GM19467 (cell line): Measurements from ENCODE around the gene AQP6.

Experiments used
- ATAC-seq: cut with Tn5 transposase; IDR thresholded peaks from one replicate; pipeline ENCODE4 v1.9.1; 2021; ENCODE audit warnings: mild to moderate bottlenecking, moderate library complexity; ENCODE audit not compliant: unreplicated experiment

AQP6 gene

DNA sequence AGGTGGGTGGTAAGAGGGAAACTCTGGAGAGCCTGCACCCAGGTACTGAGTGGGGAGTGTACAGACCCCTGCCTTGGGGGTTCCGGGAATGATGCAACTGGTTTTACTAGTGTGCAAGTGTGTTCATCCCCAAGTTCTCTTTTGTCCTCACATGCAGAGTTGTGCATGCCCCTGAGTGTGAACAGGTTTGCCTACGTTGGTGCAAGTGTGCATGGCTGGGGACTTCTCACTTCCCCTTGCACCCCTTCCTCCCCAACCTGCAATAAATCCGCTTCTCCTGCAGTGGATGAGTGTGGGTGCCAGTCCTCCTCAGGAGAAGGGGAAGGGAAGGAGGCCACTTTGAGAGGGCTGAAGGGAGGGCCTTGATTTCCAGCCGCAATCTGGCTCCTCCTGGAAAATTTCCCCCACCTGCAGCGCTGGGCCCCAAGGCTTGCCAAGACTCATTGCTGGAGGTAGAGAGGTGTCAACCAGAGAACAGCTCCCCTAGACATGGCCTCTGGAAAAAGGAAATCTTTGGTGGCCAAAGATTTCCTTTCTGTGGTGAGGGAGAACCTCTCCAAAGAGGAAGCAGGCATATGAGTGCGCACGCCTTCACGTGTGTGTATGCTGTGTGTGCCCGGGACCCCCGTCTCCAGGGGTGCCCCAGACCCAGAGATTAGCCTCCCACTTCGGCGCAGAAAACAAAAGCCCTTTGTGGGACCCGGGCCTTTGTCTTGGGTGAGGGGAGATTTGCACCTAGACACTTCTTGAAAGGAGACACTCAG lies 16.7 kb upstream of the AQP6 start:
- no peak for ATAC-seq

DNA sequence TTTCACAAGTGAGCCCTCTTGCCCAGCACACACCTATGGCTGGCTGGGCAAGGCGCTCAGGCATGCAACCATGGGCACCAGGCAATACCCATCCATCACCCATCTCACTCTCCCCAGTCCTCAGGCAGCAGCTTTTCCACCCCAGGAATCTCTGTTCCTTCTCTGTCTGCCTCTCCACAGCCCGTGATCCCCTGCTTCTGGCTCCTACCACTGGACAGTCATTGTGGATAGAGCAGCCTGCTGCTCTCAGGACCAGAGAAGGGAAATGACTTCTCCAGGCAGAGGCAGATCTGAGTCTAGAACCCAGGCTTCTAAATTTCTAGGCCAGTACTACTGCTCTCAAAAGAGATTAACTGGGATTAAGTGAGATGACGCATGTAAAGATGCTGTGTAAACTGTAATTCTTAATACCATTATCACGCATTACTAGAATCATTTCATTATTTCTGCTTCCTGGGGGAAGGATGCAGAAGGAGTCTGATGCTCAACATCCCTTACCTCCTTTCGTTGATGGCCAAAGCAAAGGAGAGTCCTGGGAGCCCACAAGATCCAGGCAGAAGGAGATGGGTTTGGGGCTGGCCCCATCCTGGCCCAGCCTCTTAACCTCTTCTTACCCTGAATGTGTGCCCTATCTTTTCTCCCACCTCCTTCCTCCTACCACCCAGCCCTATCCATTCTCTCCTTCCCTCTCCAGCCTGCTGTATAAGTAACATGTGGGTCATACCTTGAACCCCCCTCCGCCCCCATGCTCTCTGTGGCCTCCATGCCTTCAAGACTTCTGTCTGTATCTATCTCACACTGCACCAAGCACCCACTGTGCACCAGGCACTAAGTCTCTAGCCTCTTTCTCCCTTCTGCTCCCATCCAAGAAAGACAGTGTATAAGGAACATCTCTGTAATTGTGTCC lies 15.8 kb upstream of the AQP6 start:
- ATAC-seq, result no peak

DNA sequence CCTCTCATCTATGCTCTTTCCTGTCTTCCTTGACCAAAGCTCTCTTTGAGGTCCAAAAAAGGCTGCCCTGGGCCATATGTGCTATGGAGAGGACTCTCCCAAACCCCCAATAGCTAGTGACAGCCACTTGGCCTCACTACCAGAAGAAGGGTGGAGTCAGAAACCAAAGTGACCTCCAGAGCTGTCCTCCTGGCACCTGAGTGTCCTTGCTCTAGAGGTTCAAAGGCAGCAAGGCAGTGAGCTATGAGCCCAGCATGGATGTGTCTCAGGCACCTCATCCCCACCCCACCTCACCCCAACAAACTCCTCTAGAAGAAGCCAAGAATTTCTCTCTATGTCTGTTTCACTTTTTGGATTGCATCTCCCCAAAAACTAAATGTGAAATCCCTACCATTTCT lies 15.2 kb upstream of the AQP6 start:
- no peak for ATAC-seq

DNA sequence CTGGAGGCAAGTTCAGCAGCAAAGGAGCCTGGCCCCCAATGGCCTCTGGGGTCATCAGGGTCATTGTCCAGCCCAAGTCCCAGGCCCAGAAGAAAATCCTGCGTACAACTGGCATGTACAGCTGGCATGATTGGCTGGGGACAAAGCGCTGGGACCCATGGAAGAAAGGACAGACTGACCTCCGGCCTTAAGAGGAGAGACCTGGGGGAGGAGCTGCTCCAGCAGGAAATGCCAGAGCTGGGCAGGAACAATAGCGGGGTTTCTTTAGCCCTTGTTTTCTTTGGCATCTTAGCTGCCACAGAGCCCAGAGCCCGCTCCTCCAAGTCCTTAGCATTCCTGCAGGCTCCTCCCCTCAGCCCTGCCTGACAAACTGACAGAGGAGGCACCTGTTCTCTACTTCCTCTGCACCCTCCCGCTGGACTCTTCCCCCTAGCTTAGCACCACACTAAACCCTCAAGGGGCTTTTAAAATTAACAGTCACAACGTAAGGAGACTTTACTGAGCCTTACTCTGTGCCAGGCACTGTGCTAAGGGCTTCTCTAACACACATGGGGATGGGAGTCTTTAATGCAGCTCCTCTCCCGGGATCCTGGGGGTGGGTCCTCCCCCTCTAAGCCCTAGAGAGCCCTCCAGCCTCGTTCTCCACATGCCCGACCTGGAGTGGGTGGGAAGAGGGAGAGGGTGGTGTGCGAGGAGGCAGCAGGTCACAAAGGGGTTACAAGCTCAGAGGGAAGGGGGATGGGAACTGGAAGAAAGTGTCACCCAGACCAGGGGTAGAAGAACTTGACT lies 12.9 kb upstream of the AQP6 start:
- no peak for ATAC-seq

DNA sequence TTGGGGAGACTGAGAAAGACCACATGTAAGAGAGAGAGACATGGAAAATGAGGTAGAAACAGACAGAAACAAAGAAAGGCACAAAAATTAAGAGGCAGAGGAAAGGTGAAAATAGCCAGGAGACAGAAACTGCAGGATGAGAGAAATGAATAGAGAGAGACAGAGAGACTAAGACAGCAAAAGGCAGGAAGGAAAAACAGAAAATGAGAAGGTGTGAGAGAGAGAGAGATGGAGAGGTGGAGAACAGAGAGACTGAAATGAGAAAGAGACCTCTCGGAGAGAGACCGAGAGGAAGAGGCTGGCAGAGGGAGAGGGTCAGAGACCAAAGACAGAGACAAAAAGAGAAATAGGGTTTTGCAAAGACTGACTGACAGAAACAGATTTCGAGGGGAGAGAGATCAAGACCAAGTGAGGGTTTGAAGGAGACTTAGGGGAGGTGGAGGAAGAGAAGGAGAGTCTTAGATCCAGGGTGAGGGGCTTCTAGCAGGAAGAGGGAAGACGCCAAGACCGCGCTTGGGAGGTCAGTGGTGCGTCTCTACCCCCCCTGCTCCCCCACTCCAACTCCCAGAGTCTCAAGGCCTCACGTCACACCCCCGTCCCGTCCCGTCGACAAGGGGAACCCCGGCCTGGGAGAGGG lies 12.2 kb upstream of the AQP6 start:
- no peak for ATAC-seq

DNA sequence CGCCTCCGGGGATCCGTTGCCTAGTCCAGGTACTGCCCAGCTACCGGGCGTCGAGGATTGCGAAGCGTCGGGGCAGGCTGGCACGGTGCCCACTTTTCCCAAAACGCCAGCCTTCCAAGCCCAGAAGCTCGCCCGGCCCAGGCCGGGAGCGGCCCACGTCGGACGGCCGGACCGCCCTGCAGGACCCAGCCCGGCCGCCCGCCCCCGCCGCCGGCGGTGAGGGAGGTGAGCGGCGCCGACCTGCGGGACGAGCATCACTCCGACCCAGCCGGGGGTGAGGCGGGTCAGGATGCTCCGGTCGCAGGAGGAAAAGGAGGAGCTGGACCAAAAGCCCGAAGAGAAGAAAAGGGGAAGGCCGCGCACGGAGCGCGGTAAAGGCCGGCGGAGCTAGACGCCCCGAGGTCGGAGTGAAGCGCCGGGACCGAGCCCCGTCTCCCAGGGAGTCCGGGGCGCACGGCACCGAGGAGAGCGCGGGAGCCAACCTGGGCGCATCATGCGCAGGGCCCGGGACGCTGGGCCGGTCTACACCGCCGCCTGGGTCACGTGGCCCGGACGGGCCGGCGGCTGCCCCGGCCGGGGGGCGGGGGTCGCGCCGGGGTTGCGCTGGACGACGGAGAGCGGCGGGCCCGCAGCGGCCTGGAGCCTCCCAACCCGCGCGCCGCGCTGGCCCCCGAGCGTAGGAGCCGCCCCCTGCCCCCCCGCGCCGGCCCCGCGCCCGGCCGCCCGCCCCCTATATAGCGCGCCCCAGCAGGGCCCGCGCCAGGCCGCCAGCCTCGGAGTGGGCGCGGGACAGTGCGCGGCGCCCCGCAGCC lies 11.4 kb upstream of the AQP6 start, which contains the start of gene AQP5:
Gene AQP5 (plus strand): TSS at position 762 of the 812 bp plus-strand sequence. CDS start 146 bp downstream, outside the sequence.
- no peak for ATAC-seq

DNA sequence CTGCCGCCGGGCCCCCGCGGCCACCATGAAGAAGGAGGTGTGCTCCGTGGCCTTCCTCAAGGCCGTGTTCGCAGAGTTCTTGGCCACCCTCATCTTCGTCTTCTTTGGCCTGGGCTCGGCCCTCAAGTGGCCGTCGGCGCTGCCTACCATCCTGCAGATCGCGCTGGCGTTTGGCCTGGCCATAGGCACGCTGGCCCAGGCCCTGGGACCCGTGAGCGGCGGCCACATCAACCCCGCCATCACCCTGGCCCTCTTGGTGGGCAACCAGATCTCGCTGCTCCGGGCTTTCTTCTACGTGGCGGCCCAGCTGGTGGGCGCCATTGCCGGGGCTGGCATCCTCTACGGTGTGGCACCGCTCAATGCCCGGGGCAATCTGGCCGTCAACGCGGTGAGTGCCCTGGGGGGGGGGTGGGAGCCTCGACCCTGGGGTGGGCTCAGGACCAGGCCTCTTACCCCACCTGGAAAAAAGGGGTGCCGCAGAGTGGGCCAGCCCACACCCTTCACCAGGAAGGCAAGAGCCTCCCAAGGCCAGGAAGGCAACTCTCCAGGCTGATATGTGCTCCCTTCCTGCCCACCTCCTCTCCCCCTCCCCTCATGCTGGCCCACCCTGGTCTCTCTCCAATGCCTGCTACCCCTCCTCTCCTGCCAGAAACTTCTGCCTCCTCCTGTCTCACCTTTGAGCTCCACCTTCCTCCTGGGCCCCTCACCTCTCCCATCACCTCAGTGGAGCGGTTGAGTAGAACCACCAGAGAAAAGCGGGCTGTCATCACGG lies 10.6 kb upstream of the AQP6 start:
- ATAC-seq, result no peak

DNA sequence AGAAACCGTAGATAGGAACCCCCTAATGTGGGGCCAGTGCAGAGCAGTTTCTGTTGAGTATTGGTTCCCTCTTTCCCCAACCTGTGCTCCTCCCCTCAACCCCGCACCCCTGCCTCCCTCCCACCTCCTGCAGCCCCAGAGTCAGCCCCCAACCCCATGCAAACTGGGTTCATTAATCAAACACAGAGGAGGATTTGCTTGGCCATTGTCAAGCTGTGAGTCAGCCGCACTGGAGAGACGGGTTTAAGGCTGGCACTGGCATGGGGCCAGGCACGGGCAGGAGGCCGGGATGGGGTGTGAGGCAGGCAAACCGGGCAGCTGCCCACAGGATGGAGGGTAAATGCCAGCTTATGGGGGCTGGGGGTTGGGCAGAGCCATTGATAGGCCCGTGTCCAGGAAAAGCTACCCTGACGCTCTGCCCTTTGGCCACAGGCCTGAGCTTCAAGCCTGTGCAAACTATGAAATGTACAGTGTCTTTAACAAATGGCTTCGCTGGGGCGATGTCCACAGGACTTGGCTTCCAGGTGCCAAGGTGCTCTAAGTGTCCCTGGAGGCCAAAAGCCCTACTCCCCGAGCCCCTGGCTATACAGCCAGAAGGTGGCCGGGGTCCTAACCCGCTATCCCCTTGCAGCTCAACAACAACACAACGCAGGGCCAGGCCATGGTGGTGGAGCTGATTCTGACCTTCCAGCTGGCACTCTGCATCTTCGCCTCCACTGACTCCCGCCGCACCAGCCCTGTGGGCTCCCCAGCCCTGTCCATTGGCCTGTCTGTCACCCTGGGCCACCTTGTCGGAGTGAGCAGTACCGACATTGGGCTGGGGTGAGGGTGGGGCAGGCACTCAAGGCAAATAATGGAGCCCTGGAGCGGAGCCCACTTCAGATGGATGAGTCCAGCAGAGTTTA lies 9.6 kb upstream of the AQP6 start:
- no peak for ATAC-seq

DNA sequence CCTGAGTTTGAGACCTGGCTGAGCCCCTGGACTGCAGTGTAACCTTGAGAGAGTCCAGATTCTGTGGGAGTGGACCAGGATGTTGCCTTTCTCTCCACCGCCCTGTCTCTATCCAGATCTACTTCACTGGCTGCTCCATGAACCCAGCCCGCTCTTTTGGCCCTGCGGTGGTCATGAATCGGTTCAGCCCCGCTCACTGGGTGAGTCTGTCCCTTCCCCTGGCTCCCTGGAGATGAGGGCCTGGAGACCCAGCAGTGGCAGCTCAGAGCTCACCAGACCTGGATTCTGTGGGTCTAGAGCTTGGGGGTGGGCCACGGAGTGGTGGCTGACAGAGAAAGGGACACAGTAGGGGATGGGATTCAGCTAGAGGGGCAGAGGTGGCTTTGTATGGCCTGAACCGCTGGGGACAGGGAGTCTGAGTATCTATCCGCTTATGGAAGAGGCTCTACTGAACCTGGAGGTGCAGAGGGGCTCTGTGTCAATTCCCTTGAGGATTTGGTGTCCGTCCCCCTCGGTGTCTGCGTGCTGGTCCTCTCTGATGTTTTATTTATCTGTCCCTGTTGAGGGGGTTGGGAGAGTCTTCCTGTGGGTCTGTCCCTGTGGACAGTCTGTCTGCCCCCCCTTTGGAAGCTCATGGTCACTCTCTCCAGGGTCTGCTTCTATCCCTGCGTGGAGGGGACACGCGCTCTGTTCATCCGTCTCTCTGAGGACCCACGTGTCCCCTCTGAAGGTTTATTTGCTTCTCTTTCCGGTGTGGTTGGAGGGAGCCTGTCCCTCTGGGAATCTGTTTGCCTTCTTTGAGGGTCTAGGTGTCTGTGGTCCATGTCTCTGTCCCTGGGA lies 8.6 kb upstream of the AQP6 start:
- no peak for ATAC-seq

DNA sequence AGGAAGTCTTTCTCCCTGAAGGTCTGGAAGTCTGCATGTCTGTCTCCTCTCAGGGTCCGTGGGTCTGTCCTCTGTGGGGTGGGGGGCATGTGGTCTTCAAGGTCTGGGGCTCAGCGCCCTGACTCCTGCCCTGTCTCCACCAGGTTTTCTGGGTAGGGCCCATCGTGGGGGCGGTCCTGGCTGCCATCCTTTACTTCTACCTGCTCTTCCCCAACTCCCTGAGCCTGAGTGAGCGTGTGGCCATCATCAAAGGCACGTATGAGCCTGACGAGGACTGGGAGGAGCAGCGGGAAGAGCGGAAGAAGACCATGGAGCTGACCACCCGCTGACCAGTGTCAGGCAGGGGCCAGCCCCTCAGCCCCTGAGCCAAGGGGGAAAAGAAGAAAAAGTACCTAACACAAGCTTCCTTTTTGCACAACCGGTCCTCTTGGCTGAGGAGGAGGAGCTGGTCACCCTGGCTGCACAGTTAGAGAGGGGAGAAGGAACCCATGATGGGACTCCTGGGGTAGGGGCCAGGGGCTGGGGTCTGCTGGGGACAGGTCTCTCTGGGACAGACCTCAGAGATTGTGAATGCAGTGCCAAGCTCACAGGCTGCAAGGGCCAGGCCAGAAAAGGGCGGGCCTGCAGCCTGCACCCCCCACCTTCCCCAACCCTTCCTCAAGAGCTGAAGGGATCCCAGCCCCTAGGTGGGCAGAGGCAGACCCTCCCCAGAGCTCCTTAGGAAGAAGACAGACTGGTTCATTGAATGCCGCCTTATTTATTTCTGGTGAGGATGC lies 7.7 kb upstream of the AQP6 start:
- ATAC-seq, result no peak

DNA sequence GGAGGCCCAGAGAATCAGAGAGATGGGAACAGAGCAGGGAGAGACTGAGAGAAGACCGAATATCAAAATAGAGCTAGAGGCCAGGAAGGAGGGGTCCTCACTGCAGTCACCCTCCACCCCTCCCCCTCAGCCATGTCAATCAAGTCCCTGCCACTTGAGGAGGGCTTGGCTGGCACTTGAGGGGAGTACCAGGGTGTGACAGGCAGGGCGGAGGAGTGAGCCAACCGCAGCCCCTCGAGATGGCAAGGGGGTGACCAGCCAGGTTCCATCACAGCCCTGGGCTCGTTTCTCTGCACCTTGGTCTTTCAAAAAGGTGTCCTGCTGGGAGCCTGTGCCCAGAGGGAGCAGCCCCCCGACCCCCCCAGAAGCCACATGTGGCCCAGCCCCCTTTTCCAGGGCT lies 6.9 kb upstream of the AQP6 start:
- no peak for ATAC-seq

DNA sequence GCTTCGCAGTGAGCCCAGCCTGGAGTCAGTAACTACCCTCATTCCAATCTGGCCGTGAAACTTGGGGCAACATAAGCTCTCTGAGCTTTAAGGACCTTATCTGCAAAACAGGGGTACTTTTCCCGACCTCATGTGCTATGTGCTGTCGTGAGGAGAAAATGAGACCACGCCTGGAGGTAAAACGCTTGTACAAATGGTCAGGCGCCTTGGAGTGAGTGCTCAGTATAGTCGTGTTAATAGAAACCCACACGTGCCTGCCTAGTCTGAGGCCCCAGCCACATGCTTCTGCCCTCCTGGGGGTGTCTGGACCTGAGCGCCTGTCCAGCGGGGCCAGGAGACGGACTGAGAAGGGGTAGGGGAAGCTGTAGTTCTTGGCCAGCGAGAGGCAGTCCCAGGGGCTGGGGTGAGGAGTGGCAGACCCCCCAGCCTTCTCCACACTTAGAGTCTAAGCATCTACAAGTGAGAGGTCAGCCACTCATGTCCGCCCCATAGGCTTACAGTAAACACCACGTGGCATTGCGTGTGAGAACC lies 6.2 kb upstream of the AQP6 start:
- peak; percentile 5 for ATAC-seq

DNA sequence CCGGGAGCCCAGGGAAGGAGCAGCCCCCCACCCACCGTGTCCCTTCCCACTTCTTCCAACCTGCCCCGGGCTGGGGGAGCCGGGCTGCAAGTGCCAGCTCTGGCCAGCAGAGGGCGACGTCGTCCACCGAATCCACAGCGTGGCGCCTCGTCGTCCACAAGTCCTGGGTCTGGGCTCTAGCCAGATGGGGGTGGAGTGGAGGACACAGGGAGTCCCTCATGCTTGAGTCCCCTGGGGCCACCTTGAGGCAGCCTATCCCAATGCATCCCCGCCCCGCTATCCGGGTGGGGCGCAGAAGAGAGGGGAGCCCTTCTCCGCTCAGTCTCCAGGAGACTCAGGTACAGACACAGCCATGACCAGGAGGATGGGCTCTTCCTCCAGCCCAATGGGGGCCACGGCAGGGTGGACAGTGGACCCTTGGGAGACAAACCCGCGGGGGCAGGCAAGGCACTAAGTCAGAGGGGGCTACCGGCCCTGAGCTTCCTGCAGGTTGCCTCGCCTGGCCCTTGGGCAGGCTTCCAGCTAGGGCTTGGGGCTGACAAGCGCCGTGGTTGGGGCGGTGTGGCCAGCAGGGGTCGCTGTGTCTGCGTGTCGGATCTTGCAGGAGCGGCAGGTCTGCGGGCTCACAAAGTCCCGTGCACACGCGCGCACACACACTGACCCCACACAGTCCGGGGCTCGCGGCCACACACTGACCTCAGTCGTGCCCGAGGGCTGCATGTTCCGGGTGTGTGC lies 5.5 kb upstream of the AQP6 start:
- ATAC-seq, result peak; percentile 62

DNA sequence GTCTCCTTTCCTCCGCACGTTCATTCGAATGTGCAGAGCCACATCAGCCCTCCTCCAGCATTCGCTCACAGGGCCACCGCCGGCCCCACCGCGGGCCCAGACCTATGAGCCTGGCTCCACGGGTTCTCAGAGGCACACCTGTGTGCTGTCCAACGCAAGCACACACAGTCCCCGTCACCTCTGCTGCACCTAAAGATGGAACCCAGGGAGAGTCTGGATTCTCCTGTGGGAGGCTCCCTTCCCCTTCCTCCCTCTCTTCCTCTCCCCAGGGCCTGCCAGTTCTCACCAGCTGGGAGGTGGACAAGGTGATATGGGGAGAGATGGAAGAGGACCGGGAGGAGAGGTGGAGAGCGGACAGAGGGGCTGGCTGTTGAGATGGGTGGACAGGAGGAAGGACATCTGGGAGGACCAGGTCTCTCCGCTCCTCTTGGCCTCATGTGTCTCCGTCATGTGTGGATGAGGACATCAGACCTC lies 4.9 kb upstream of the AQP6 start:
- ATAC-seq, result no peak

DNA sequence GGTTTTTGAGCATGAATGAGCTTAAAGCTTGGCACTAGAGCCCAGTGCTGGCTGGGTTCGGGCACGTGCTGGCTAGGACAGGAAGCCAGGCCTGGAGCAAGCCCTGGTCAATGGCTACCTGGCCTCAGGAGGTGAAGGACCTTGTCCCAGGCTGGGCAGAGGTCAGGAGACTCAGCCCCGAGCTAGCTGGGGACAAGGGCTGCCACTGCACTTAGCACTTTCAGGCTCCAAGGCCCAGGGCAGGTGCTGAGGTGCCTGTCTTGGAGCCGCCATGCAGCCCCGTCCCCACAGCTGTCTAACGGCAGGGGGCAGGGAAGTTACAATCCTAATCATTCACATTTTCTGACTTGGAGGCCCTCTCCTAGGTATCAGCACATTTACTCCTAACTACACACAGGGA lies 4.3 kb upstream of the AQP6 start:
- no peak for ATAC-seq
